H1 (cell line): ENCODE measurements around the gene RBBP8. TPM values are rescaled to one million over a fixed set of nuclear protein-coding genes. Genes with fewer than 3 reads are reported as not detected.

Experiments used
- BCL11A ChIP-seq, 2 experiments: IDR thresholded peaks; one replicate each; pipeline ENCODE4 v1.6.1; 2011; ENCODE audit warnings: low read depth in 2 of 2, low read length in 2 of 2, mild to moderate bottlenecking in 2 of 2
- CHD2 ChIP-seq: IDR thresholded peaks from 2 replicates; pipeline ENCODE4 v1.6.1; 2012; ENCODE audit warnings: low read length, improper control_type of control experiment
- JUN ChIP-seq: IDR thresholded peaks from 2 replicates; pipeline ENCODE4 v1.6.1; 2011; ENCODE audit warnings: low read depth, mild to moderate bottlenecking, improper control_type of control experiment, low read length
- POLR2A ChIP-seq, 2 experiments: IDR thresholded peaks; 1 replicate in 1 of 2; 2 replicates in 1 of 2; pipeline ENCODE4 v1.6.1; 2011; ENCODE audit warnings: low read depth in 2 of 2, low read length in 2 of 2, mild to moderate bottlenecking in 2 of 2; ENCODE audit errors: control extremely low read depth in 1 of 2
- RXRA ChIP-seq: IDR thresholded peaks from 2 replicates; pipeline ENCODE4 v1.6.1; 2011; ENCODE audit warnings: low read depth, mild to moderate bottlenecking, low read length, moderate library complexity; ENCODE audit not compliant: insufficient read depth
- SP2 ChIP-seq: IDR thresholded peaks from 2 replicates; pipeline ENCODE4 v1.6.1; 2012; ENCODE audit warnings: mild to moderate bottlenecking, low read length, inconsistent platforms
- SUZ12 ChIP-seq: fragments of 200-600 bp; sonication (generic); IDR thresholded peaks from 2 replicates; pipeline ENCODE4 v1.6.1; 2012; ENCODE audit warnings: mild to moderate bottlenecking, inconsistent platforms, low read length, moderate library complexity, mixed read lengths
- TAF1 ChIP-seq: IDR thresholded peaks from 2 replicates; pipeline ENCODE4 v1.6.1; 2011; ENCODE audit warnings: mild to moderate bottlenecking, low read depth, low read length
- TAF7 ChIP-seq: optimal IDR thresholded peaks from 2 replicates; pipeline ENCODE3; 2011; ENCODE audit warnings: low read depth, mild to moderate bottlenecking, inconsistent platforms, low read length, moderate library complexity, borderline replicate concordance
- polyA plus RNA-seq, 7 experiments: library from polyadenylated mRNA; depleted of rRNA in 3 of 7; stranded (reverse) in 5 of 7; unstranded in 2 of 7; fragments of >200 nt in 5 of 7; fragments of 200-250 nt in 2 of 7; gene quantifications; 1 replicate in 5 of 7; 2 replicates in 1 of 7; 4 replicates in 1 of 7; pipeline versions ENCODE4 v1.2.1 to v1.2.3, GENCODE V29; 2011 to 2013; ENCODE audit warnings: missing spikeins in 2 of 7, mixed read lengths in 2 of 7
- total RNA-seq: library from RNA; stranded (reverse); fragmentation: NEBNext Ultra II Directional; extraction: Animal tissue kit (Norgen Biotek cat#: 25700); gene quantifications from 2 replicates; pipeline ENCODE4 v1.2.1, GENCODE V29; 2021
- TF ChIP-seq, protein P1 (sequence below): IDR thresholded peaks from 2 replicates; pipeline ENCODE4 v1.6.1; 2012; ENCODE audit warnings: low read length, inconsistent platforms

Gene RBBP8
- total and polyA plus RNA-seq, 2 of the 8 experiments (the other 6 are each of a cell fraction or from before 2014, with no cell fraction given) = 16.1 to 65.8 TPM

DNA sequence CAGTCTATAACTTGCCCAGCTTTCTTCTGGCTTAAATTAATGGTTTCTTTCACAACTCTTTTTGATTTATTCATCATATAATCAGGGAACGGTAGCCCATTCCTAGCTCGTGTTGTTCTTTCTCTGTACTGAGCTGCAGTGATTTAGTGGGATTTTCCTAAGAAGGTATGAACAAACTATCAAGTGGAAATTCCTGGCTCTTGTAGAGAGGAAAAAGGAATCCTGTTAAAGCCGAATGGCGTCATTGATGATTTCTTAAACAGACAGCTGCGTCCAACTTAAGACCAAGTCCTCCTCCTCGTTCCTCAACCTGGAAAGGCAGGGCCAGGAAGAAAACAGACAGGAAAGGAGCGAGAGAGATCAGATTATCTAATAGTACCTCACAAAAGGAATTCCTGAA, 132.9 kb downstream of the RBBP8 start (continued):
- TF ChIP-seq SP2 (no peak), JUN (no peak), TAF1 (no peak), BCL11A (IDR thresholded peaks at IDR 0.05; ENCODE audit: low read depth in 2 of 2, low read length in 2 of 2) (no peak), SUZ12 (no peak), POLR2A (IDR thresholded peaks at IDR 0.05; ENCODE audit: control extremely low read depth in 1 of 2, low read depth in 2 of 2, low read length in 2 of 2) (no peak), TAF7 (no peak), CHD2 (no peak), RXRA (no peak)
- TF ChIP-seq, protein P1, sequence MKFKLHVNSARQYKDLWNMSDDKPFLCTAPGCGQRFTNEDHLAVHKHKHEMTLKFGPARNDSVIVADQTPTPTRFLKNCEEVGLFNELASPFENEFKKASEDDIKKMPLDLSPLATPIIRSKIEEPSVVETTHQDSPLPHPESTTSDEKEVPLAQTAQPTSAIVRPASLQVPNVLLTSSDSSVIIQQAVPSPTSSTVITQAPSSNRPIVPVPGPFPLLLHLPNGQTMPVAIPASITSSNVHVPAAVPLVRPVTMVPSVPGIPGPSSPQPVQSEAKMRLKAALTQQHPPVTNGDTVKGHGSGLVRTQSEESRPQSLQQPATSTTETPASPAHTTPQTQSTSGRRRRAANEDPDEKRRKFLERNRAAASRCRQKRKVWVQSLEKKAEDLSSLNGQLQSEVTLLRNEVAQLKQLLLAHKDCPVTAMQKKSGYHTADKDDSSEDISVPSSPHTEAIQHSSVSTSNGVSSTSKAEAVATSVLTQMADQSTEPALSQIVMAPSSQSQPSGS = no peak
